Mesothelial cell of epicardium (in vitro differentiated cells): ENCODE data around the gene TMEM132D. TPM values are rescaled to one million over a fixed set of nuclear protein-coding genes. Genes with fewer than 3 reads are reported as not detected.
"Not testable (repeated sequence)": the region's sequence is repeated elsewhere in the genome, so short reads cannot be mapped to it uniquely, and the experiment has no call there.

Experiments
- DNase-seq, 2 experiments: peaks; one replicate each; pipeline ENCODE4 v3.0.0; 2021; ENCODE audit warnings: low spot score in 2 of 2; ENCODE audit not compliant: unreplicated experiment in 2 of 2
- H3K27ac Mint-ChIP-seq: 2 replicates; pipeline ENCODE4 v1.8.0; 2021; ENCODE audit warnings: mixed read lengths
- H3K27me3 Mint-ChIP-seq: 2 replicates; pipeline ENCODE4 v1.8.0; 2021; ENCODE audit warnings: low read depth, mixed read lengths
- H3K36me3 Mint-ChIP-seq: 2 replicates; pipeline ENCODE4 v1.8.0; 2021; ENCODE audit warnings: mixed read lengths
- H3K4me1 Mint-ChIP-seq: 2 replicates; pipeline ENCODE4 v1.8.0; 2021; ENCODE audit warnings: mixed read lengths
- H3K4me3 Mint-ChIP-seq: 2 replicates; pipeline ENCODE4 v1.8.0; 2021; ENCODE audit warnings: mild to moderate bottlenecking, moderate library complexity, mixed read lengths
- H3K9me3 Mint-ChIP-seq: 2 replicates; pipeline ENCODE4 v1.8.0; 2021; ENCODE audit warnings: mixed read lengths
- CTCF ChIP-seq: fragments of 200-600 bp; sonication (generic); IDR thresholded peaks from one replicate; pipeline ENCODE4 v1.5.0; 2021; ENCODE audit warnings: antibody characterized with exemption; ENCODE audit not compliant: unreplicated experiment
- total RNA-seq: library from RNA; stranded (reverse); gene quantifications from 3 replicates; pipeline ENCODE4 v1.2.1, GENCODE V29; 2021

The TMEM132D gene
- total RNA-seq, 1 donor from 2014 or later = 0.07 TPM

GRCh38 chr12:129196927-129197326 lies 706.9 kb downstream of the TMEM132D start:
- H3K36me3 Mint-ChIP-seq = no peaks in the 10 kb centered on the region
- H3K27me3 Mint-ChIP-seq = no peaks in the 10 kb centered on the region
- no peak overlapping the region for H3K27ac Mint-ChIP-seq
- no peak for DNase-seq
- TF ChIP-seq CTCF = no peak
- no peak overlapping the region for H3K4me3 Mint-ChIP-seq
- H3K9me3 Mint-ChIP-seq = peaks cover 20% of the 10 kb centered on the region
- no peaks in the 10 kb centered on the region for H3K4me1 Mint-ChIP-seq

DNA sequence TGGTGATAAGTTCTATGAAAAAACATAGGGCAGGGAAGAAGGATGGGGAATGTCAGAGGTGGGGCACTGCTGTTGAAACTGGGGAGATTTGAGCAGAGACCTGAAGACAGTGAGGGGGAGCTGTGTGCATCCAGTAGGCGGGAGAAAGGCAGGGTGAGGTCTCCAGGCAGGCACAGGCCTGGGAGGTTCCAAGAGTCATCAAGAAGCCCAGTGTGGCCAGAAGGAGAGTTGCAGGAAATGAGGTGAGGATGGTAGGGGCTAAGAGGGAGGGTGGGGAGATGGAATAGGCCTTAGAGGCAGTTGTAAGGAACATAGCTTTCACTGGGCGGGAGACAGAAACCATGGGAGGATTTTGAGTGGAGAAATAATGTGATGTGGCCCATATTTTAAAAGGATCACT lies 708.7 kb downstream of the TMEM132D start:
- no peaks in the 10 kb centered on the region for H3K27me3 Mint-ChIP-seq
- H3K36me3 Mint-ChIP-seq = no peaks in the 10 kb centered on the region
- no peaks in the 10 kb centered on the region for H3K4me1 Mint-ChIP-seq

GRCh38 chr12:129193263-129193871 lies 710.5 kb downstream of the TMEM132D start:
- TF ChIP-seq CTCF = peak; percentile 57
- H3K4me3 Mint-ChIP-seq = no peak overlapping the region
- H3K27me3 Mint-ChIP-seq = no peaks in the 10 kb centered on the region
- peaks cover 19% of the 10 kb centered on the region for H3K9me3 Mint-ChIP-seq
- no peaks in the 10 kb centered on the region for H3K36me3 Mint-ChIP-seq
- no peak overlapping the region for H3K27ac Mint-ChIP-seq
- H3K4me1 Mint-ChIP-seq = no peaks in the 10 kb centered on the region
- no peak for DNase-seq

More for the DNA sequence above, 708.7 kb downstream of the TMEM132D start:
- no peak for DNase-seq
- no peak overlapping the region for H3K27ac Mint-ChIP-seq
- no peak for TF ChIP-seq CTCF
- peaks cover 20% of the 10 kb centered on the region for H3K9me3 Mint-ChIP-seq
- H3K4me3 Mint-ChIP-seq = no peak overlapping the region

DNA sequence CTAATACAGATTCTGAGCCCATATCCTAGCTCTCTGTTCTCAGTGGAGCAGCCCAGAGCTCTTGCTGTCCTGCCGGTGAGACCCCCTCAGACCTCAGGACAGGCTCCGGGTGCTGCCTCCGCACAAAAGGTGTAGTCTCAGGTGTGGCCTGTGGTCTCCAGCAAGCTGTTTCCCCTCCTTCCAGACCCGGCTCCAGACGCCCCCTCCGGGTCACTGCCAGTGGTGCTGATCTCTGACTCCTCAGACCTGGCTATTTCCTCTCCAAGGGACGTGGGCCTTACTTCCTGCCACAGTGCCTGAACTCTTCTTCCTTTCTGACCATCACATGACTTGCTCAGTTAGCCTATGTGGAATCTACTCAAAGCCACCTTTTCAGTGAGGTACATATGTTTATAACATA lies 713.0 kb downstream of the TMEM132D start:
- H3K9me3 Mint-ChIP-seq = peaks cover 20% of the 10 kb centered on the region
- H3K4me3 Mint-ChIP-seq = no peak overlapping the region
- H3K36me3 Mint-ChIP-seq = no peaks in the 10 kb centered on the region
- TF ChIP-seq CTCF = no peak
- DNase-seq = no peak
- H3K27me3 Mint-ChIP-seq = no peaks in the 10 kb centered on the region
- no peaks in the 10 kb centered on the region for H3K4me1 Mint-ChIP-seq
- H3K27ac Mint-ChIP-seq = no peak overlapping the region

- not testable (repeated sequence) for H3K4me3 Mint-ChIP-seq, DNase-seq, H3K27me3 Mint-ChIP-seq, H3K4me1 Mint-ChIP-seq, H3K36me3 Mint-ChIP-seq, H3K27ac Mint-ChIP-seq
- H3K9me3 Mint-ChIP-seq = peaks cover 20% of the 10 kb centered on the region
These were observed 713.9 kb downstream of the TMEM132D start for GRCh38 chr12:129189879-129190278.

- peaks cover 7% of the 10 kb centered on the region for H3K4me1 Mint-ChIP-seq
- no peak for TF ChIP-seq CTCF
- no peak overlapping the region for H3K27ac Mint-ChIP-seq
- no peaks in the 10 kb centered on the region for H3K27me3 Mint-ChIP-seq
- no peak for DNase-seq
- H3K36me3 Mint-ChIP-seq = no peaks in the 10 kb centered on the region
- H3K9me3 Mint-ChIP-seq = peaks cover 5% of the 10 kb centered on the region
- no peak overlapping the region for H3K4me3 Mint-ChIP-seq
These were observed 716.9 kb downstream of the TMEM132D start for GRCh38 chr12:129186952-129187351.
